ENCODE results near the gene HMCN1. TPM values are rescaled to one million over a fixed set of nuclear protein-coding genes. Genes with fewer than 3 reads are reported as not detected.

Gene HMCN1
- total and polyA plus RNA-seq, 4 donors, result 1.5 to 6.8 (median 3.5) TPM

GRCh38 chr1:186054003-186054402, 319.8 kb downstream of the HMCN1 start:
- TF ChIP-seq RAD21 (IDR thresholded peaks at IDR 0.05) (no peak), FOXA1 (IDR thresholded peaks at IDR 0.05) (no peak)
- Histone ChIP-seq H3K36me3 (ENCODE audit: control insufficient read depth in 4 of 4, insufficient read depth in 3 of 4, low read depth in 1 of 4, low read length in 3 of 4) (no peaks in the 10 kb centered on the region), H3K4me3 (ENCODE audit: low read depth in 1 of 3, low read length in 3 of 3) (no peak overlapping the region), H3K27ac (ENCODE audit: low read depth in 1 of 2, low read length in 2 of 2) (no peak overlapping the region), H3K9me3 (ENCODE audit: control insufficient read depth in 4 of 4, low read length in 3 of 4) (no peaks in the 10 kb centered on the region), H3K9ac (ENCODE audit: low read depth in 1 of 2, low read length in 2 of 2) (no peak overlapping the region), H3K27me3 (ENCODE audit: control insufficient read depth in 4 of 4, insufficient read depth in 4 of 4, low read length in 3 of 4) (no peaks in the 10 kb centered on the region), H3K4me1 (ENCODE audit: control insufficient read depth in 4 of 4, insufficient read depth in 4 of 4, low read length in 3 of 4) (peaks cover 1 to 17% (median 12%) of the 10 kb centered on the region in 4 donors)
- 79% methylated on average over 2 of the region's 2 CpGs for WGBS
- no peak for DNase-seq (ENCODE audit: low spot score)

- Histone ChIP-seq H3K4me1 (ENCODE audit: control insufficient read depth in 4 of 4, insufficient read depth in 4 of 4, low read length in 3 of 4) (peaks cover 1 to 26% (median 21%) of the 10 kb centered on the region in 4 donors), H3K27me3 (ENCODE audit: control insufficient read depth in 4 of 4, insufficient read depth in 4 of 4, low read length in 3 of 4) (no peaks in the 10 kb centered on the region), H3K4me3 (ENCODE audit: low read depth in 1 of 3, low read length in 3 of 3) (no peak overlapping the region), H3K27ac (ENCODE audit: low read depth in 1 of 2, low read length in 2 of 2) (no peak overlapping the region), H3K9me3 (ENCODE audit: control insufficient read depth in 4 of 4, low read length in 3 of 4) (no peaks in the 10 kb centered on the region), H3K9ac (ENCODE audit: low read depth in 1 of 2, low read length in 2 of 2) (no peak overlapping the region), H3K36me3 (ENCODE audit: control insufficient read depth in 4 of 4, insufficient read depth in 3 of 4, low read depth in 1 of 4, low read length in 3 of 4) (no peaks in the 10 kb centered on the region)
- no peak for DNase-seq (ENCODE audit: low spot score)
- 87% methylated on average over 2 of the region's 2 CpGs for WGBS
- TF ChIP-seq YY1 (IDR thresholded peaks at IDR 0.05), result no peak
- no peak for TF ChIP-seq JUND (IDR thresholded peaks at IDR 0.05)
- TF ChIP-seq HNF4A (conservative IDR thresholded peaks at IDR 0.05), result no peak
- no peak for TF ChIP-seq SP1 (IDR thresholded peaks at IDR 0.05)
- no peak for TF ChIP-seq FOXA2 (IDR thresholded peaks at IDR 0.05)
- TF ChIP-seq ATF3 (IDR thresholded peaks at IDR 0.05), result no peak
- TF ChIP-seq RAD21 (IDR thresholded peaks at IDR 0.05), result no peak
- TF ChIP-seq FOXA1 (IDR thresholded peaks at IDR 0.05), result no peak
- TF ChIP-seq EGR1 (IDR thresholded peaks at IDR 0.05; ENCODE audit: low read depth in 2 of 2), result no peak
- TF ChIP-seq, protein P1, sequence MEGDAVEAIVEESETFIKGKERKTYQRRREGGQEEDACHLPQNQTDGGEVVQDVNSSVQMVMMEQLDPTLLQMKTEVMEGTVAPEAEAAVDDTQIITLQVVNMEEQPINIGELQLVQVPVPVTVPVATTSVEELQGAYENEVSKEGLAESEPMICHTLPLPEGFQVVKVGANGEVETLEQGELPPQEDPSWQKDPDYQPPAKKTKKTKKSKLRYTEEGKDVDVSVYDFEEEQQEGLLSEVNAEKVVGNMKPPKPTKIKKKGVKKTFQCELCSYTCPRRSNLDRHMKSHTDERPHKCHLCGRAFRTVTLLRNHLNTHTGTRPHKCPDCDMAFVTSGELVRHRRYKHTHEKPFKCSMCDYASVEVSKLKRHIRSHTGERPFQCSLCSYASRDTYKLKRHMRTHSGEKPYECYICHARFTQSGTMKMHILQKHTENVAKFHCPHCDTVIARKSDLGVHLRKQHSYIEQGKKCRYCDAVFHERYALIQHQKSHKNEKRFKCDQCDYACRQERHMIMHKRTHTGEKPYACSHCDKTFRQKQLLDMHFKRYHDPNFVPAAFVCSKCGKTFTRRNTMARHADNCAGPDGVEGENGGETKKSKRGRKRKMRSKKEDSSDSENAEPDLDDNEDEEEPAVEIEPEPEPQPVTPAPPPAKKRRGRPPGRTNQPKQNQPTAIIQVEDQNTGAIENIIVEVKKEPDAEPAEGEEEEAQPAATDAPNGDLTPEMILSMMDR (IDR thresholded peaks at IDR 0.05; ENCODE audit: low read depth, low read length, missing input control), result no peak
- TF ChIP-seq, protein P2, sequence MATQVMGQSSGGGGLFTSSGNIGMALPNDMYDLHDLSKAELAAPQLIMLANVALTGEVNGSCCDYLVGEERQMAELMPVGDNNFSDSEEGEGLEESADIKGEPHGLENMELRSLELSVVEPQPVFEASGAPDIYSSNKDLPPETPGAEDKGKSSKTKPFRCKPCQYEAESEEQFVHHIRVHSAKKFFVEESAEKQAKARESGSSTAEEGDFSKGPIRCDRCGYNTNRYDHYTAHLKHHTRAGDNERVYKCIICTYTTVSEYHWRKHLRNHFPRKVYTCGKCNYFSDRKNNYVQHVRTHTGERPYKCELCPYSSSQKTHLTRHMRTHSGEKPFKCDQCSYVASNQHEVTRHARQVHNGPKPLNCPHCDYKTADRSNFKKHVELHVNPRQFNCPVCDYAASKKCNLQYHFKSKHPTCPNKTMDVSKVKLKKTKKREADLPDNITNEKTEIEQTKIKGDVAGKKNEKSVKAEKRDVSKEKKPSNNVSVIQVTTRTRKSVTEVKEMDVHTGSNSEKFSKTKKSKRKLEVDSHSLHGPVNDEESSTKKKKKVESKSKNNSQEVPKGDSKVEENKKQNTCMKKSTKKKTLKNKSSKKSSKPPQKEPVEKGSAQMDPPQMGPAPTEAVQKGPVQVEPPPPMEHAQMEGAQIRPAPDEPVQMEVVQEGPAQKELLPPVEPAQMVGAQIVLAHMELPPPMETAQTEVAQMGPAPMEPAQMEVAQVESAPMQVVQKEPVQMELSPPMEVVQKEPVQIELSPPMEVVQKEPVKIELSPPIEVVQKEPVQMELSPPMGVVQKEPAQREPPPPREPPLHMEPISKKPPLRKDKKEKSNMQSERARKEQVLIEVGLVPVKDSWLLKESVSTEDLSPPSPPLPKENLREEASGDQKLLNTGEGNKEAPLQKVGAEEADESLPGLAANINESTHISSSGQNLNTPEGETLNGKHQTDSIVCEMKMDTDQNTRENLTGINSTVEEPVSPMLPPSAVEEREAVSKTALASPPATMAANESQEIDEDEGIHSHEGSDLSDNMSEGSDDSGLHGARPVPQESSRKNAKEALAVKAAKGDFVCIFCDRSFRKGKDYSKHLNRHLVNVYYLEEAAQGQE (IDR thresholded peaks at IDR 0.05), result no peak
- no peak for TF ChIP-seq GABPA (IDR thresholded peaks at IDR 0.05 in 1 of 2, conservative IDR thresholded peaks at IDR 0.05 in 1 of 2)
These were observed 320.7 kb downstream of the HMCN1 start for GRCh38 chr1:186054932-186055331.

DNA sequence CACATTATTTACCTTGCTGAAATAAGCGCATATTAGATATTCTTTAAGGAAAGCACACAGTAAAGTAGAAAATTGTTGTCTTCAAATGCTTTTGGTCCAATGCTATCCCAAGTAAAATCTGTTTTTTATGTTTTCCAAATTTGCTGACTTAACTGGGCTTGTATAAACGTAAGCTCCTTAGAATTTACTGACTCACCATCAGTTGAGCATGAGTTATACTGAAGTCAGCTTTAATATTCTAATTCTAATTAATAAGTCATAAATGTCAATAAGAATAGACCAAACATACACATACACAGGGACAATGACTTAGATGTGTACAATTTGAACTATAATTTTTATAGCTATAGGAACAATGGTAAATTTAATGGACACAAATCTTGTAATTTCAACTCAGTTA, 321.7 kb downstream of the HMCN1 start:
- Histone ChIP-seq H3K27me3 (ENCODE audit: control insufficient read depth in 4 of 4, insufficient read depth in 4 of 4, low read length in 3 of 4) (no peaks in the 10 kb centered on the region), H3K36me3 (ENCODE audit: control insufficient read depth in 4 of 4, insufficient read depth in 3 of 4, low read depth in 1 of 4, low read length in 3 of 4) (no peaks in the 10 kb centered on the region), H3K9me3 (ENCODE audit: control insufficient read depth in 4 of 4, low read length in 3 of 4) (no peaks in the 10 kb centered on the region), H3K9ac (ENCODE audit: low read depth in 1 of 2, low read length in 2 of 2) (no peak overlapping the region), H3K4me3 (ENCODE audit: low read depth in 1 of 3, low read length in 3 of 3) (no peak overlapping the region), H3K27ac (ENCODE audit: low read depth in 1 of 2, low read length in 2 of 2) (no peak overlapping the region), H3K4me1 (ENCODE audit: control insufficient read depth in 4 of 4, insufficient read depth in 4 of 4, low read length in 3 of 4) (peaks cover 1 to 36% (median 29%) of the 10 kb centered on the region in 4 donors)
- TF ChIP-seq MAX (IDR thresholded peaks at IDR 0.05) (no peak), FOXA2 (IDR thresholded peaks at IDR 0.05) (no peak)
- 41% methylated on average over 2 of the region's 2 CpGs for WGBS
- no peak for DNase-seq (ENCODE audit: low spot score)

All from liver (tissue), 9 donors.